ENCODE data around the gene CDC42BPB.

DNA sequence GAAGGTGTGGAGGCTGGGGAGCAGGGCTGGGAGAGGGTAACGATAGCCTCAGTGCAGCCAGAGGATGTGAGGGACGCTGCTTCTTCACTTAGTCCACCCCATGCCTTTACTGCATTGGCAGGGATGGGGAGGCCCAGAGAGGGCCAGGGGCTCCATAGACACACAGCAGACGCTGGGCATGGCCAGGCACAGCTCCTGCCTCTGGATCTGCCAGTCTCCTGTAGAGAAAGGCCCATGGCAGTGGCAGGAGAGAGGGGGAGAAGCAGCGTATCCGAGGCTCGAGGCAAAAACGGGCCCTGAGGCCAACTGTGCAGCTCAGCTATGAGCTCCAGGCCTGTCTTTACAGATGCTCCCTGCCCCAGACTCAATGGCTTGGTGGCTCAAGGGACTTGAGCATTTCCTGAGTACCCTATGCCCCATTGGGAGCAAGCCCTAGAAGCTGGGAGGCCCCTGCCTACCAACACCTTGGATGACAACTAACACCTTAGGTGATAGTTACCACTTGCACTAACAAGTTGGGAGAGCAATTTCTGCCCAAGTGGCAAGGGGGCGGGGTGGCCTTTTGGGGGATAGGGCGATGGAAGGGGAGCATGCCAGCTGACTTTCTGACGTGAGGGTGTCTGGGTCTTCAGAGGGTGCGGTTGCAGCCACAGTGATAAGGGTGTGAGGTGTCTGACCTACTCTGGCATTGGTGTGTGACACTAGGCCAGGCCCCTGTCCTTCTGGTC, 21.7 kb upstream of the CDC42BPB start:
- TF ChIP-seq, protein P1, sequence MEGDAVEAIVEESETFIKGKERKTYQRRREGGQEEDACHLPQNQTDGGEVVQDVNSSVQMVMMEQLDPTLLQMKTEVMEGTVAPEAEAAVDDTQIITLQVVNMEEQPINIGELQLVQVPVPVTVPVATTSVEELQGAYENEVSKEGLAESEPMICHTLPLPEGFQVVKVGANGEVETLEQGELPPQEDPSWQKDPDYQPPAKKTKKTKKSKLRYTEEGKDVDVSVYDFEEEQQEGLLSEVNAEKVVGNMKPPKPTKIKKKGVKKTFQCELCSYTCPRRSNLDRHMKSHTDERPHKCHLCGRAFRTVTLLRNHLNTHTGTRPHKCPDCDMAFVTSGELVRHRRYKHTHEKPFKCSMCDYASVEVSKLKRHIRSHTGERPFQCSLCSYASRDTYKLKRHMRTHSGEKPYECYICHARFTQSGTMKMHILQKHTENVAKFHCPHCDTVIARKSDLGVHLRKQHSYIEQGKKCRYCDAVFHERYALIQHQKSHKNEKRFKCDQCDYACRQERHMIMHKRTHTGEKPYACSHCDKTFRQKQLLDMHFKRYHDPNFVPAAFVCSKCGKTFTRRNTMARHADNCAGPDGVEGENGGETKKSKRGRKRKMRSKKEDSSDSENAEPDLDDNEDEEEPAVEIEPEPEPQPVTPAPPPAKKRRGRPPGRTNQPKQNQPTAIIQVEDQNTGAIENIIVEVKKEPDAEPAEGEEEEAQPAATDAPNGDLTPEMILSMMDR (IDR thresholded peaks at IDR 0.05): no peak
- no peak for TF ChIP-seq POLR2AphosphoS5 (IDR thresholded peaks at IDR 0.05)

Measured in breast epithelium (tissue), 3 donors.